Sigmoid colon (tissue), 4 donors: Measurements from ENCODE around the gene EXO5.

Experiments used
- CTCF ChIP-seq, 4 experiments: fragments of 450-650 bp in 3 of 4; fragments of 200-600 bp in 1 of 4; IDR thresholded peaks; one replicate each; pipeline ENCODE4 v1.5.1; 2016 to 2019; ENCODE audit warnings: antibody characterized with exemption in 4 of 4, mild to moderate bottlenecking in 3 of 4, moderate library complexity in 2 of 4
- EP300 ChIP-seq, 4 donors: sonication (generic); formaldehyde crosslinking; IDR thresholded peaks; one replicate each; pipeline ENCODE4 v1.6.1; 2017; ENCODE audit warnings: antibody characterized with exemption in 4 of 4
- POLR2A ChIP-seq, 2 donors: fragments of 450-650 bp; IDR thresholded peaks; one replicate each; pipeline ENCODE4 v1.6.1; 2016; ENCODE audit warnings: antibody characterized with exemption in 2 of 2, mild to moderate bottlenecking in 2 of 2, moderate library complexity in 2 of 2
- POLR2AphosphoS5 ChIP-seq, 4 donors: sonication (generic); formaldehyde crosslinking; IDR thresholded peaks; one replicate each; pipeline ENCODE4 v1.6.1; 2017; ENCODE audit warnings: antibody characterized with exemption in 4 of 4

DNA sequence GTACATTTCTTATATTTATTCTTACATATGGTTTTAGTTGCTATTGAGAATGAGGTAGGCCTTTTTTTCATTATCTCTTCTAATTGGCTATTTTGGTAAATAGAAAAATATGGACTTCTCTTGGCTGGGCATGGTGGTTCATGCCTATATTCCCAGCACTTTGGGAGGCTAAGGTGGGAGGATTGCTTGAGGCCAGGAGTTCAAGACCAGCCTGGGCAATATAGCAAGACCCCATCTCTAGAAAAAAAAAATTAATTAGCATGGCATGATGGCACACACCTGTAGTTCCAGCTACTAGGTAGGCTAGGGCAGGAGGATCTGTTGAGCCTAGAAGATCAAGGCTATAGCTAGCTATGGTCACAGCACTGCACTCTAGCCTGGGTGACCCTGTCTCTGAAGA, 26.0 kb downstream of the EXO5 start:
- TF ChIP-seq POLR2A (IDR thresholded peaks at IDR 0.05) (no peak), CTCF (IDR thresholded peaks at IDR 0.05) (no peak), POLR2AphosphoS5 (IDR thresholded peaks at IDR 0.05) (no peak), EP300 (IDR thresholded peaks at IDR 0.05) (no peak)
